Spleen (tissue), 7 donors: ENCODE measurements around the gene IGSF23.

Experiments
- CTCF ChIP-seq, 11 experiments: fragments of 200-600 bp in 7 of 11; fragments of 450-650 bp in 4 of 11; sonication (generic) in 4 of 11; IDR thresholded peaks in 8 of 11; conservative IDR thresholded peaks in 3 of 11; 1 replicate in 7 of 11; 2 replicates in 4 of 11; pipeline versions ENCODE4 v1.4.0 to v1.8.0; 2016 to 2021; ENCODE audit warnings: antibody characterized with exemption in 11 of 11, inconsistent platforms in 4 of 11, mild to moderate bottlenecking in 1 of 11
- POLR2A ChIP-seq, 3 donors: fragments of 450-650 bp; IDR thresholded peaks; one replicate each; pipeline ENCODE4 v1.5.1; 2017; ENCODE audit warnings: antibody characterized with exemption in 3 of 3, mild to moderate bottlenecking in 1 of 3
- POLR2AphosphoS5 ChIP-seq, 3 donors: sonication (generic); formaldehyde crosslinking; IDR thresholded peaks; one replicate each; pipeline ENCODE4 v1.5.1; 2017; ENCODE audit warnings: antibody characterized with exemption in 3 of 3
- donor health status: DM: no; HTN: no; CAD: no; lungs with moderate emphysema.
- donor health status: DM: no; HTN: no; CAD: no.
- donor health status: DM: no; HTN: no; CAD: no.

- TF ChIP-seq POLR2A (IDR thresholded peaks at IDR 0.05): no peak
- no peak for TF ChIP-seq CTCF (IDR thresholded peaks at IDR 0.05 in 8 of 11, conservative IDR thresholded peaks at IDR 0.05 in 3 of 11)
- no peak for TF ChIP-seq POLR2AphosphoS5 (IDR thresholded peaks at IDR 0.05)
These were observed 40.2 kb upstream of the IGSF23 start for GRCh38 chr19:44573183-44573582.
